Kidney (tissue), 14 donors: ENCODE results near the gene ARHGAP8. TPM values are rescaled to one million over a fixed set of nuclear protein-coding genes. Genes with fewer than 3 reads are reported as not detected.

Experiments used
- DNase-seq, 5 donors: peaks; one replicate each; pipeline ENCODE4 v3.0.0-alpha.2; 2013 to 2020
- FAIRE-seq: peaks from 2 replicates; lab custom pipeline; 2012; peaks lifted over from hg19 to GRCh38; lab: Jason Lieb, UNC
- H3K27ac ChIP-seq, 2 donors: one replicate each; pipeline ENCODE4 v1.7.0; 2013; ENCODE audit warnings: low read depth in 2 of 2, low read length in 2 of 2, inconsistent platforms in 1 of 2
- H3K27me3 ChIP-seq: one replicate; pipeline ENCODE4 v1.7.1; 2013; ENCODE audit warnings: low read length, inconsistent platforms; ENCODE audit not compliant: control insufficient read depth, insufficient read depth
- H3K36me3 ChIP-seq, 3 donors: one replicate each; pipeline versions ENCODE4 v1.7.0 to v1.7.1; 2013; ENCODE audit warnings: low read length in 3 of 3, control low read depth in 1 of 3, inconsistent platforms in 1 of 3; ENCODE audit not compliant: insufficient read depth in 3 of 3, control insufficient read depth in 2 of 3
- H3K4me1 ChIP-seq, 3 donors: one replicate each; pipeline versions ENCODE4 v1.7.0 to v1.7.1; 2013; ENCODE audit warnings: low read length in 3 of 3, inconsistent platforms in 1 of 3, low read depth in 1 of 3; ENCODE audit not compliant: control insufficient read depth in 2 of 3, insufficient read depth in 2 of 3
- H3K4me3 ChIP-seq, 3 donors: one replicate each; pipeline versions ENCODE4 v1.7.0 to v1.8.1; 2013; ENCODE audit warnings: low read length in 3 of 3, control low read depth in 1 of 3, inconsistent platforms in 1 of 3
- H3K9ac ChIP-seq, 3 donors: one replicate each; pipeline versions ENCODE4 v1.7.0 to v1.7.1; 2013; ENCODE audit warnings: low read length in 3 of 3, control low read depth in 1 of 3, inconsistent platforms in 1 of 3
- H3K9me3 ChIP-seq, 3 donors: one replicate each; pipeline versions ENCODE4 v1.7.0 to v1.7.1; 2013; ENCODE audit warnings: low read length in 3 of 3, control low read depth in 1 of 3, inconsistent platforms in 1 of 3; ENCODE audit not compliant: control insufficient read depth in 2 of 3, insufficient read depth in 1 of 3
- CTCF ChIP-seq: IDR thresholded peaks from 3 replicates; pipeline ENCODE4 v1.5.1; 2012; ENCODE audit warnings: mild to moderate bottlenecking, moderate library complexity, borderline replicate concordance; ENCODE audit not compliant: insufficient read depth; ENCODE audit errors: extremely low read depth
- intact Hi-C: fragments of 100-400 bp; cut with DNase I; formaldehyde crosslinking; loops from one replicate; pipeline ENCODE4 v1.11.1; 2022
- polyA plus RNA-seq: library from polyadenylated mRNA; stranded (reverse); fragments of 350-450 nt; fragmentation: Illumina TruSeq; extraction: RNeasy Lipid Tissue Mini Kit (QIAGEN cat#74804); gene quantifications from one replicate; pipeline ENCODE4 v1.2.3, GENCODE V29; 2014; ENCODE audit warnings: low read depth, low replicate concordance; ENCODE audit not compliant: insufficient read depth
- total RNA-seq: library from RNA; stranded (reverse); fragmentation: NEBNext Ultra II Directional; extraction: Animal tissue kit (Norgen Biotek cat#: 25700); gene quantifications from one replicate; pipeline ENCODE4 v1.2.1, GENCODE V29; 2021
- donor health status: control.
- donor health status: control.
- donor health status: control.
- donor health status: control.
- donor health status: control.
- donor health status: DM: yes; HTN: yes; CAD: no.
- donor health status: Normal renal cell carcinoma (clear cell type).

The ARHGAP8 gene
- total and polyA plus RNA-seq, 2 donors from 2014 or later = 30.2 to 35.7 TPM

DNA sequence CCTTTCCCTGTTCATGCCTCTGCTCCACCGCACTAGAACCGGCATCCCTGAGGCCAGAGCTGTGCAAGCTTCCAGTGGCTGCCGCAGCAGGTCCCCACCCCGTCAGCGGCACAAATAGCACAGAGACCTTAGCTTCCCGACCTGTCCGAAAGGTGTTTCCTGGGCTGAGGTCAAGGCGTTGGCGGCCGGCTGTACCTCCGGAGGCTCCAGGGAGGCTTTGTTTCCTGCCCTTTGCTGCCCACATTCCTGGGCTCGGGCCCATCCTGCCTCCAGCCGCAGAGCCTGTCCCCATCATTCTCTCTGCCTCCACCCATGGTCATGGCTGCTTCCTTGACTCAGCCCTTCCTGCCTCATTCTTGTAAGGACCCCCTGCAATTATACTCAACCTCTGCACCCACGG lies 31.2 kb downstream of the ARHGAP8 start:
- Histone ChIP-seq H3K27ac (no peak overlapping the region), H3K9me3 (no peaks in the 10 kb centered on the region), H3K9ac (no peak overlapping the region), H3K4me1 (peaks cover 0 to 1% (median 0%) of the 10 kb centered on the region in 3 donors), H3K27me3 (no peaks in the 10 kb centered on the region), H3K4me3 (no peak overlapping the region), H3K36me3 (peaks cover 0 to 2% (median 0%) of the 10 kb centered on the region in 3 donors)
- TF ChIP-seq CTCF = no peak
- FAIRE-seq = no peak
- intact Hi-C loops = no loop called here
- no peak for DNase-seq

DNA sequence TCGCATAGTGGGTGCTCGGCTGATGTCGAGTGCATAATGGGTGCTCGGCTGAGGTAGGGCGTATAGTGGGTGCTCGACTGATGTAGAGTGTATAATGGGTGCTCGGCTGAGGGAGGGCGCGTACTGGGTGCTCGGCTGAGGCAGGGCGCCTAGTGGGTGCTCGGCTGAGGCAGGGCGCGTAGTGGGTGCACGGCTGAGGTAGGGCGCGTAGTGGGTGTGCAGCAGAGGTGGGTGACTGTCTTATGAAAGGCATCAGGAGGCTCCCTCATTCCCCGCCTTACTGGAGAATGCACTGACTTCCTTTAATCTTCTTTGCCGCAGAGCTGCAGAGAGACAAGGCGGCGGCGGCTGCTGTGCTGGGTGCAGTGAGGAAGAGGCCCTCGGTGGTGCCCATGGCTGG lies 33.8 kb downstream of the ARHGAP8 start:
- Histone ChIP-seq H3K9me3 (no peaks in the 10 kb centered on the region), H3K9ac (no peak overlapping the region), H3K27ac (no peak overlapping the region), H3K27me3 (no peaks in the 10 kb centered on the region), H3K36me3 (peaks cover 0 to 2% (median 0%) of the 10 kb centered on the region in 3 donors), H3K4me1 (no peaks in the 10 kb centered on the region), H3K4me3 (no peak overlapping the region)
- DNase-seq (no peak), FAIRE-seq (no peak)
- intact Hi-C loops = no loop called here
- no peak for TF ChIP-seq CTCF

- intact Hi-C loops = no loop called here
- no peaks in the 10 kb centered on the region for H3K27me3 ChIP-seq
- FAIRE-seq (no peak), DNase-seq (no peak)
- no peaks in the 10 kb centered on the region for H3K9me3 ChIP-seq
- peaks cover 0 to 2% (median 0%) of the 10 kb centered on the region in 3 donors for H3K36me3 ChIP-seq
- TF ChIP-seq CTCF = no peak
- H3K27ac ChIP-seq = no peak overlapping the region
- H3K4me1 ChIP-seq = no peaks in the 10 kb centered on the region
- H3K4me3 ChIP-seq = no peak overlapping the region
- no peak overlapping the region for H3K9ac ChIP-seq
These were observed 34.2 kb downstream of the ARHGAP8 start for GRCh38 chr22:44786610-44787009.

GRCh38 chr22:44787832-44788231 lies 35.5 kb downstream of the ARHGAP8 start:
- H3K27ac ChIP-seq = no peak overlapping the region
- no peaks in the 10 kb centered on the region for H3K4me1 ChIP-seq
- H3K36me3 ChIP-seq = peaks cover 0 to 2% (median 0%) of the 10 kb centered on the region in 3 donors
- no peaks in the 10 kb centered on the region for H3K27me3 ChIP-seq
- H3K9me3 ChIP-seq = no peaks in the 10 kb centered on the region
- DNase-seq = no peak
- no peak for TF ChIP-seq CTCF
- FAIRE-seq = no peak
- no peak overlapping the region for H3K4me3 ChIP-seq
- intact Hi-C loops = no loop called here
- H3K9ac ChIP-seq = no peak overlapping the region
